ENCODE results near the gene TMEM86B. TPM values are rescaled to one million over a fixed set of nuclear protein-coding genes. Genes with fewer than 3 reads are reported as not detected.

TMEM86B gene
- total and polyA plus RNA-seq, 2 donors (not counting 3 experiments of a cell fraction or from before 2014, with no cell fraction given) = 4.5 to 5.4 TPM

DNA sequence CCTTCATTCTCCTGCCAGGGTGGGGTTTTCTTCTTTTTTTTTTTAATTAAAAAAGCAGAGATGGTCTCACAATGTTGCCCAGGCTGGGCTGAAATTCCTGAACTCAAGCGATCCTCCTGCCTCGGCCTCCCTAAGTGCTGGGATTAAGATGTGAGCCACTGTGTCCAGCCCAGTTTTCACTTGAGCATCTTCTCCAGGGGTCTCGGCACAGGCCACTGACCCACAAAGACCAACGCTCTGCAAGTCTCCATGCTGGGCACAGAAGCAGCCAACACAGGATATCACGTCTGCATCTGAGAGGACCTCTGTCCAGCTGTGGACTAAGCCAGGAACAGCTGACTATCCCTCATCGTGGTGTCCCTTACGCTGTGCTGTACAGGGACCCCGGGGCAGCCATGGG, 9.5 kb upstream of the TMEM86B start:
- H3K9me1 ChIP-seq (replicated peaks; ENCODE audit: control insufficient read depth, extremely low read depth, insufficient read depth, low read length) = no peaks in the 10 kb centered on the region
- peaks cover 13 to 53% of the 10 kb centered on the region in 2 experiments for H3K36me3 ChIP-seq (ENCODE audit: control insufficient read depth in 2 of 2, extremely low read depth in 1 of 2, insufficient read depth in 2 of 2, low read length in 2 of 2)
- no peak for FAIRE-seq
- no peaks in the 10 kb centered on the region for H4K20me1 ChIP-seq (replicated peaks; ENCODE audit: control insufficient read depth, extremely low read depth, insufficient read depth, low read length)
- BruUV-seq (replicated peaks) = no TSS peak
- H3K4me2 ChIP-seq (ENCODE audit: insufficient read depth, low read length) = no peak overlapping the region
- no peak overlapping the region for H2AFZ ChIP-seq (ENCODE audit: low read depth, low read length)
- CTCF ChIA-PET = no interaction called here
- H3K4me1 ChIP-seq (ENCODE audit: control insufficient read depth, extremely low read depth, insufficient read depth, low read length) = no peaks in the 10 kb centered on the region
- TF ChIP-seq EZH2 (IDR thresholded peaks at IDR 0.05; ENCODE audit: borderline replicate concordance, low read depth, low read length, severe bottlenecking) = no peak
- dilution Hi-C loops (cut with MboI; ENCODE audit: extremely low pct_ligation_motif_present, low sequenced_read_pairs) = no loop called here
- no peaks in the 10 kb centered on the region for H3K9me3 ChIP-seq (replicated peaks; ENCODE audit: control insufficient read depth, insufficient read depth, low read length)
- H3K4me3 ChIP-seq (replicated peaks in 1 of 3; ENCODE audit: insufficient read depth in 1 of 3, low read depth in 1 of 3, low read length in 3 of 3) = no peak overlapping the region
- intact Hi-C loops (cut with micrococcal nuclease) = no loop called here
- no peaks in the 10 kb centered on the region for H3K27me3 ChIP-seq (ENCODE audit: control insufficient read depth in 2 of 2, insufficient read depth in 2 of 2, low read length in 2 of 2)
- POLR2A ChIA-PET = no interaction called here
- no peak overlapping the region for H3K27ac ChIP-seq (ENCODE audit: insufficient read depth, low read depth, low read length)
- H3K79me2 ChIP-seq (ENCODE audit: control insufficient read depth, insufficient read depth, low read length) = no peaks in the 10 kb centered on the region
- no peak for DNase-seq (ENCODE audit: low read depth, low spot score)
- H3K9ac ChIP-seq (replicated peaks; ENCODE audit: extremely low read depth, insufficient read depth, low read length) = no peak overlapping the region

DNA sequence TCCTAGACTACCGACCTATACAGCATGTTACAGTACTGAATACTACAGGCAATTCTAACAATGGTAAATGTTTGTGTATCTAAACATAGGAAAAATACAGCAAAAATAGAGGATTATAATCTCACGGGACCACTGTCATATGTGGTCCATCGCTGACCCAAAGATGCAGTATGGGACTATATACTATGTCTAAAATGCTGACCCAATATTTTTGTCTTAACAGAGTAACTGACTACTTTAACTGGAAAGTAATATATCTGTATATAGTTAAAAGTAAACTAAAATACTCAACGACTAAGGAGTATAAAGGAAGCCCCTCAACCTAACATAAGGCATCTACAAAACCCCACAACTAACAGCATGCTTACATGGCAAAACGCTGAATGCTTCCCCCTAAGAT, 4.4 kb upstream of the TMEM86B start:
- TF ChIP-seq EZH2 (IDR thresholded peaks at IDR 0.05; ENCODE audit: borderline replicate concordance, low read depth, low read length, severe bottlenecking) (no peak), GATA2 (IDR thresholded peaks at IDR 0.05; ENCODE audit: insufficient read depth, insufficient read length, low read depth, low read length) (no peak), POLR2AphosphoS5 (IDR thresholded peaks at IDR 0.05; ENCODE audit: insufficient read depth, low read depth, low read length) (no peak), MYC (IDR thresholded peaks at IDR 0.05; ENCODE audit: low read depth, low read length) (no peak), JUN (IDR thresholded peaks at IDR 0.05; ENCODE audit: borderline replicate concordance, insufficient read depth, insufficient read length, low read depth) (no peak), FOS (IDR thresholded peaks at IDR 0.05; ENCODE audit: borderline replicate concordance, insufficient read depth, low read length) (no peak)
- TF ChIP-seq, protein P1, sequence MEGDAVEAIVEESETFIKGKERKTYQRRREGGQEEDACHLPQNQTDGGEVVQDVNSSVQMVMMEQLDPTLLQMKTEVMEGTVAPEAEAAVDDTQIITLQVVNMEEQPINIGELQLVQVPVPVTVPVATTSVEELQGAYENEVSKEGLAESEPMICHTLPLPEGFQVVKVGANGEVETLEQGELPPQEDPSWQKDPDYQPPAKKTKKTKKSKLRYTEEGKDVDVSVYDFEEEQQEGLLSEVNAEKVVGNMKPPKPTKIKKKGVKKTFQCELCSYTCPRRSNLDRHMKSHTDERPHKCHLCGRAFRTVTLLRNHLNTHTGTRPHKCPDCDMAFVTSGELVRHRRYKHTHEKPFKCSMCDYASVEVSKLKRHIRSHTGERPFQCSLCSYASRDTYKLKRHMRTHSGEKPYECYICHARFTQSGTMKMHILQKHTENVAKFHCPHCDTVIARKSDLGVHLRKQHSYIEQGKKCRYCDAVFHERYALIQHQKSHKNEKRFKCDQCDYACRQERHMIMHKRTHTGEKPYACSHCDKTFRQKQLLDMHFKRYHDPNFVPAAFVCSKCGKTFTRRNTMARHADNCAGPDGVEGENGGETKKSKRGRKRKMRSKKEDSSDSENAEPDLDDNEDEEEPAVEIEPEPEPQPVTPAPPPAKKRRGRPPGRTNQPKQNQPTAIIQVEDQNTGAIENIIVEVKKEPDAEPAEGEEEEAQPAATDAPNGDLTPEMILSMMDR (IDR thresholded peaks at IDR 0.05; ENCODE audit: extremely low read depth in 1 of 2, insufficient read depth in 1 of 2, low read depth in 1 of 2, low read length in 2 of 2) = no peak
- H3K9me3 ChIP-seq (replicated peaks; ENCODE audit: control insufficient read depth, insufficient read depth, low read length) = no peaks in the 10 kb centered on the region
- dilution Hi-C loops (cut with MboI; ENCODE audit: extremely low pct_ligation_motif_present, low sequenced_read_pairs) = no loop called here
- H3K4me3 ChIP-seq (replicated peaks in 1 of 3; ENCODE audit: insufficient read depth in 1 of 3, low read depth in 1 of 3, low read length in 3 of 3) = no peak overlapping the region
- peaks cover 3 to 51% of the 10 kb centered on the region in 2 experiments for H3K36me3 ChIP-seq (ENCODE audit: control insufficient read depth in 2 of 2, extremely low read depth in 1 of 2, insufficient read depth in 2 of 2, low read length in 2 of 2)
- H3K9me1 ChIP-seq (replicated peaks; ENCODE audit: control insufficient read depth, extremely low read depth, insufficient read depth, low read length) = no peaks in the 10 kb centered on the region
- no peak overlapping the region for H3K27ac ChIP-seq (ENCODE audit: insufficient read depth, low read depth, low read length)
- DNase-seq (ENCODE audit: low read depth, low spot score) = no peak
- no peaks in the 10 kb centered on the region for H3K4me1 ChIP-seq (ENCODE audit: control insufficient read depth, extremely low read depth, insufficient read depth, low read length)
- no peaks in the 10 kb centered on the region for H4K20me1 ChIP-seq (replicated peaks; ENCODE audit: control insufficient read depth, extremely low read depth, insufficient read depth, low read length)
- BruUV-seq (replicated peaks) = no TSS peak
- CTCF ChIA-PET = interaction anchor here (2.1 kb wide), 1 partner anchor 92 kb away, joined by 8 read pairs; no protein-coding TSS in a partner anchor
- intact Hi-C loops (cut with micrococcal nuclease) = no loop called here
- POLR2A ChIA-PET = no interaction called here
- H3K79me2 ChIP-seq (ENCODE audit: control insufficient read depth, insufficient read depth, low read length) = no peaks in the 10 kb centered on the region
- no peak overlapping the region for H3K9ac ChIP-seq (replicated peaks; ENCODE audit: extremely low read depth, insufficient read depth, low read length)
- H3K27me3 ChIP-seq (ENCODE audit: control insufficient read depth in 2 of 2, insufficient read depth in 2 of 2, low read length in 2 of 2) = no peaks in the 10 kb centered on the region
- H3K4me2 ChIP-seq (ENCODE audit: insufficient read depth, low read length) = no peak overlapping the region
- H2AFZ ChIP-seq (ENCODE audit: low read depth, low read length) = no peak overlapping the region
- FAIRE-seq = no peak
